ENCODE measurements around the gene ERBB4. TPM values are rescaled to one million over a fixed set of nuclear protein-coding genes. Genes with fewer than 3 reads are reported as not detected.

Gene ERBB4
- total and polyA plus RNA-seq, 2 of the 8 experiments (the other 6 are each of a cell fraction or from before 2014, with no cell fraction given), result 0.34 to 1.3 TPM

DNA sequence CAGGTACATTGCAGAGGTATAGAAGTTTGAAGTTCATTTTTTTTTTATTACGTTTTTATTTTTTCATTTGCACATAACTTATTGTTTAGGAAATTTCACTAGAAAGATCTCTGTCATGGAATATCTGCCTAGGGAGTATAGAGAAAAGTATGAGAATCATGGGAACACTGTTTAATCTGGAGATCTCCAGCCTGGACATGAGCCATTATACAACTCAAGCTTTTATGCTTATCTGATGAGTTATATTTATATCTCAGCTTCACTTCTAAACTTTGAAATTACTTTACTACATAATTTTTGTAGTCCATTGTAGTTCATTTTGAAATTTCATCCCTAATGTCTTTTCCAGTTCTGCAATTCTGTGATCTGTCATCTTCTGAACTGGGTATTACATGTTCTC, 515.6 kb downstream of the ERBB4 start:
- Histone ChIP-seq H2BK120ac (replicated peaks; ENCODE audit: low read depth, low read length) (no peak overlapping the region), H3K79me1 (ENCODE audit: low read depth, low read length) (no peaks in the 10 kb centered on the region), H3K18ac (ENCODE audit: extremely low read depth, low read length) (no peak overlapping the region), H3K9me3 (ENCODE audit: insufficient read depth in 2 of 2, low read depth in 1 of 2, low read length in 1 of 2) (no peaks in the 10 kb centered on the region), H3K27me3 (replicated peaks in 1 of 4; ENCODE audit: control insufficient read depth in 3 of 4, extremely low read depth in 1 of 4, insufficient read depth in 3 of 4, low read length in 3 of 4) (no peaks in the 10 kb centered on the region), H2BK15ac (ENCODE audit: low read length) (no peak overlapping the region), H4K20me1 (replicated peaks in 1 of 2; ENCODE audit: control insufficient read depth in 1 of 2, insufficient read depth in 2 of 2, low read length in 2 of 2) (no peaks in the 10 kb centered on the region), H4K8ac (ENCODE audit: extremely low read depth, insufficient read depth, low read length) (no peak overlapping the region), H3K56ac (replicated peaks; ENCODE audit: insufficient read length, low read depth, low read length) (no peak overlapping the region), H3K4me3 (ENCODE audit: extremely low read depth in 1 of 4, insufficient read depth in 2 of 4, low read depth in 3 of 4, low read length in 4 of 4) (no peak overlapping the region), H3K23ac (ENCODE audit: insufficient read length) (no peak overlapping the region), H4K91ac (replicated peaks; ENCODE audit: insufficient read length, low read length) (no peak overlapping the region), H4K5ac (ENCODE audit: insufficient read length, low read depth, low read length) (no peak overlapping the region), H2BK12ac (ENCODE audit: low read depth, low read length) (no peak overlapping the region), H3K4me1 (replicated peaks in 1 of 4; ENCODE audit: control insufficient read depth in 3 of 4, insufficient read depth in 4 of 4, low read length in 3 of 4) (no peaks in the 10 kb centered on the region), H3K23me2 (ENCODE audit: low read depth, low read length) (no peaks in the 10 kb centered on the region), H3K36me3 (ENCODE audit: control insufficient read depth in 2 of 4, insufficient read depth in 4 of 4, low read length in 3 of 4) (no peaks in the 10 kb centered on the region), H3K4me2 (ENCODE audit: insufficient read depth in 1 of 2, low read depth in 2 of 2, low read length in 2 of 2) (no peak overlapping the region), H3K79me2 (ENCODE audit: control insufficient read depth in 1 of 2, insufficient read depth in 2 of 2, low read length in 2 of 2) (no peaks in the 10 kb centered on the region), H3K4ac (replicated peaks; ENCODE audit: insufficient read length, low read depth, low read length) (no peak overlapping the region), H2BK20ac (ENCODE audit: low read length) (no peak overlapping the region), H2AFZ (ENCODE audit: low read length) (no peak overlapping the region), H2BK5ac (ENCODE audit: low read depth, low read length) (no peak overlapping the region), H3K9ac (replicated peaks in 1 of 4; ENCODE audit: extremely low read depth in 1 of 4, low read depth in 3 of 4, low read length in 3 of 4) (no peak overlapping the region), H3K27ac (ENCODE audit: low read depth, low read length) (no peak overlapping the region), H3K14ac (ENCODE audit: insufficient read length) (no peak overlapping the region), H2AK5ac (ENCODE audit: low read depth, low read length) (no peak overlapping the region)
- WGBS, 2 experiments (ENCODE audit: extremely low coverage in 1 of 2, insufficient coverage in 1 of 2, insufficient read length in 1 of 2, insufficient replicate concordance in 2 of 2, low coverage in 1 of 2, low lambda C conversion rate in 2 of 2, missing lambda C conversion rate in 1 of 2), result 89% methylated on average over 1 of the region's 1 CpG; no CpG with 5 or more reads in 1 of the 2 experiments
- ChIA-PET CTCF (ENCODE audit: partially characterized antibody) (no interaction called here), POLR2A (ENCODE audit: partially characterized antibody) (no interaction called here)
- DNase-seq (ENCODE audit: low read depth in 1 of 2, low spot score in 2 of 2) (no peak), FAIRE-seq (no peak)
- TF ChIP-seq CEBPB (IDR thresholded peaks at IDR 0.05; ENCODE audit: low read depth, low read length), result no peak
- no peak for TF ChIP-seq CBX5 (IDR thresholded peaks at IDR 0.05; ENCODE audit: low read depth, low read length)
- TF ChIP-seq SP4 (IDR thresholded peaks at IDR 0.05; ENCODE audit: low read length), result no peak
- no peak for TF ChIP-seq SAP30 (IDR thresholded peaks at IDR 0.05; ENCODE audit: insufficient read depth, insufficient replicate concordance, low read length)
- no peak for TF ChIP-seq TAF7 (optimal IDR thresholded peaks at IDR 0.05; ENCODE audit: borderline replicate concordance, low read depth, low read length)
- no peak for TF ChIP-seq NRF1 (IDR thresholded peaks at IDR 0.05; ENCODE audit: low read depth, low read length)
- no peak for TF ChIP-seq KDM1A (IDR thresholded peaks at IDR 0.05; ENCODE audit: borderline replicate concordance, low read length)
- TF ChIP-seq RXRA (IDR thresholded peaks at IDR 0.05; ENCODE audit: insufficient read depth, low read depth, low read length), result no peak
- TF ChIP-seq SIRT6 (IDR thresholded peaks at IDR 0.05; ENCODE audit: low read length), result no peak
- TF ChIP-seq RAD21 (IDR thresholded peaks at IDR 0.05 in 1 of 2, conservative IDR thresholded peaks at IDR 0.05 in 1 of 2; ENCODE audit: low read depth in 2 of 2, low read length in 2 of 2), result no peak
- no peak for TF ChIP-seq CHD1 (IDR thresholded peaks at IDR 0.05; ENCODE audit: low read depth, low read length)
- TF ChIP-seq TAF1 (IDR thresholded peaks at IDR 0.05; ENCODE audit: low read depth, low read length), result no peak
- no peak for TF ChIP-seq ZNF274 (IDR thresholded peaks at IDR 0.05; ENCODE audit: borderline replicate concordance, extremely low read depth, low read length)
- TF ChIP-seq JUN (IDR thresholded peaks at IDR 0.05; ENCODE audit: low read depth, low read length), result no peak
